Endodermal cell (in vitro differentiated cells): ENCODE data around the gene UGT2B15. TPM values are rescaled to one million over a fixed set of nuclear protein-coding genes. Genes with fewer than 3 reads are reported as not detected.
"Not testable (repeated sequence)": the region's sequence is repeated elsewhere in the genome, so short reads cannot be mapped to it uniquely, and the experiment has no call there.

Source experiments
- DNase-seq: peaks from one replicate; pipeline ENCODE4 v3.0.0-alpha.2; 2017
- H3K27ac ChIP-seq: 2 replicates; pipeline ENCODE4 v1.5.1; 2013; ENCODE audit warnings: mild to moderate bottlenecking, low read depth, low read length, moderate library complexity
- H3K27me3 ChIP-seq: 2 replicates; pipeline ENCODE4 v1.6.1; 2013; ENCODE audit warnings: mild to moderate bottlenecking, low read length, moderate library complexity; ENCODE audit not compliant: insufficient read depth, control insufficient read depth, poor library complexity, severe bottlenecking
- H3K36me3 ChIP-seq: 2 replicates; pipeline ENCODE4 v1.7.0; 2013; ENCODE audit warnings: mild to moderate bottlenecking, low read length, moderate library complexity; ENCODE audit not compliant: control insufficient read depth, insufficient read depth
- H3K4me1 ChIP-seq: one replicate; pipeline ENCODE4 v1.7.0; 2013; ENCODE audit warnings: low read length; ENCODE audit not compliant: control insufficient read depth, insufficient read depth
- H3K4me3 ChIP-seq: 2 replicates; pipeline ENCODE4 v1.5.1; 2013; ENCODE audit warnings: mild to moderate bottlenecking, low read length, moderate library complexity
- H3K9ac ChIP-seq: 2 replicates; pipeline ENCODE4 v1.6.1; 2013; ENCODE audit warnings: mild to moderate bottlenecking, low read length, moderate library complexity; ENCODE audit not compliant: poor library complexity, severe bottlenecking; ENCODE audit errors: extremely low read depth
- H3K9me3 ChIP-seq: 2 replicates; pipeline ENCODE4 v1.6.1; 2013; ENCODE audit warnings: mild to moderate bottlenecking, low read length, moderate library complexity; ENCODE audit not compliant: control insufficient read depth
- H3K27ac Mint-ChIP-seq: 2 replicates; pipeline ENCODE4 v1.8.0; 2020; ENCODE audit warnings: mixed read lengths
- H3K27me3 Mint-ChIP-seq: 2 replicates; pipeline ENCODE4 v1.8.0; 2021; ENCODE audit warnings: mild to moderate bottlenecking, mixed read lengths; ENCODE audit not compliant: insufficient read depth
- H3K36me3 Mint-ChIP-seq: 2 replicates; pipeline ENCODE4 v1.8.0; 2020; ENCODE audit warnings: low read depth, mixed read lengths
- H3K4me1 Mint-ChIP-seq: 2 replicates; pipeline ENCODE4 v1.8.0; 2020; ENCODE audit warnings: mixed read lengths
- H3K4me3 Mint-ChIP-seq: 2 replicates; pipeline ENCODE4 v1.8.0; 2020; ENCODE audit warnings: mild to moderate bottlenecking, moderate library complexity, mixed read lengths
- H3K9me3 Mint-ChIP-seq: 2 replicates; pipeline ENCODE4 v1.8.0; 2020; ENCODE audit warnings: mild to moderate bottlenecking, mixed read lengths
- WGBS, 2 experiments: methylation state at CpG; one replicate each; pipeline versions ENCODE4 v1.1.5 to v1.1.7; 2013; ENCODE audit warnings: missing lambda C conversion rate in 2 of 2, mixed read lengths in 1 of 2; ENCODE audit not compliant: insufficient coverage in 1 of 2, insufficient read length in 1 of 2; 5-methylcytosine and 5-hydroxymethylcytosine counted together
- long read RNA-seq, 4 experiments: library from polyadenylated mRNA in 2 of 4; library from RNA in 1 of 4; library from capped mRNA in 1 of 4; stranded (forward) in 3 of 4; unstranded in 1 of 4; transcript quantifications; one replicate each; pipeline ENCODE4 v2.0.0, GENCODE V29; 2020 to 2021; ENCODE audit warnings: inconsistent platforms in 1 of 4
- polyA plus RNA-seq, 2 experiments: library from polyadenylated mRNA; stranded (reverse); fragments of 50-300 nt; gene quantifications; one replicate each; pipeline ENCODE4 v1.2.3, GENCODE V29; 2013
- total RNA-seq, 2 donors: library from RNA; stranded (reverse); fragmentation: NEBNext Ultra II Directional in 1 of 2; extraction: Animal tissue kit (Norgen Biotek cat#: 25700) in 1 of 2; gene quantifications; 2 replicates in 1 of 2; 3 replicates in 1 of 2; pipeline ENCODE4 v1.2.1, GENCODE V29; 2021
- TF ChIP-seq, protein P1 (sequence below): fragments of 200-600 bp; sonication (generic); conservative IDR thresholded peaks from 2 replicates; pipeline ENCODE4 v1.5.0; 2021; ENCODE audit warnings: antibody characterized with exemption, mild to moderate bottlenecking

The UGT2B15 gene
- total RNA-seq: not detected
- not detected for polyA plus RNA-seq (2013, experiment 1 of 2)
- polyA plus RNA-seq (2013, experiment 2 of 2): not detected
- long read RNA-seq, experiment 1: 0 reads
- long read RNA-seq, experiment 2: 0 reads
- long read RNA-seq, experiment 3: 0 reads
- long read RNA-seq, experiment 4: 0 reads

DNA sequence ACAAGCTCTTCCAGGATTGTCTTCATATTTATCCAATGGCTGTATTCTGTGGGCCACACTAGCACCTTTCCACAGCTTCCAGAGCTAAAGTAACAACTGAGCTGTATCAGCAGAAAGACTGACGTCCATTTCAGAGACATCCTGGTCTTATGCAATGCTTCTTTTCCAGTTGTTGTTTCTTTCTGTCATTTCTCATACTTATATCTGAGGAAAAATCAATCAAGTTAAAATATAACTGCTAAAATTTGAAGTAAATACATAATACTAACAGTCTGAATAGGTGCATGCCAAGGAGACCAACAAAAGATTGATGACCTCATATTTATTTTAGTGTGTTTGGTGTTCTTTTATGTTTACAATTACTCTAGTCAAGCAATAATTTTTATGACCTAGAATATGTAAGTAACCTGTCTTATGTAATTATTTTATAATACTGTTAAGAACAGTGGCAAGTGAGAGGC lies at the start of gene UGT2B15:
Gene UGT2B15, minus strand, starts transcription at position 174 of the 461 bp plus-strand sequence. Its CDS starts 34 bp downstream, at position 140.
- not testable (repeated sequence) for H3K36me3 ChIP-seq, H3K4me3 Mint-ChIP-seq, H3K4me1 ChIP-seq, H3K9me3 ChIP-seq, H3K4me3 ChIP-seq, H3K36me3 Mint-ChIP-seq, H3K9ac ChIP-seq, H3K27me3 Mint-ChIP-seq, H3K27me3 ChIP-seq, H3K27ac ChIP-seq, DNase-seq, H3K4me1 Mint-ChIP-seq, H3K27ac Mint-ChIP-seq, H3K9me3 Mint-ChIP-seq
- WGBS, 2 experiments: 100% methylated on average over 1 of the region's 1 CpG; no CpG with 5 or more reads in 1 of the 2 experiments

DNA sequence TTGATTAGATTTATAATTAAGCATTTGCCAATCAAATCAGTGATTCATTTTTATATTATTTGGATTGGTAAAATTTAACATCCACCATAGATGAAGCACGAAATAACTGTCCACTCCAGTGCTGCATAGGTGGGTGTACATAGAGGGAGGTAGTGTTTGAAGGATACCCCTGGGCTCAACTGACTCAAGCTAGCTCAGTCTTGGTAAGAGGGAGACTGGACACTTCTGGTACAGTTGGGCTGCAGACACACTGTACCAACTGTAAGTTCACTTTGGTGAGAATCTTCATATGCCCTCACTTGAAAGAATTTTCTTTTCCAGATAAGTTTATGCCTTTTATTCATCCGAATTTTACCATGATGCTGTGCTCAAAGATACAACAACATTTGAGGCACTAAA lies 48.6 kb upstream of the UGT2B15 start:
- peaks cover 16% of the 10 kb centered on the region for H3K9me3 ChIP-seq
- peaks cover 5% of the 10 kb centered on the region for H3K4me1 ChIP-seq
- H3K36me3 Mint-ChIP-seq: peaks cover 2% of the 10 kb centered on the region
- H3K36me3 ChIP-seq: no peaks in the 10 kb centered on the region
- H3K4me3 ChIP-seq: no peak overlapping the region
- DNase-seq: no peak
- no peak overlapping the region for H3K9ac ChIP-seq
- H3K27me3 ChIP-seq: no peaks in the 10 kb centered on the region
- no peaks in the 10 kb centered on the region for H3K27me3 Mint-ChIP-seq
- H3K4me1 Mint-ChIP-seq: peaks cover 12% of the 10 kb centered on the region
- no peak overlapping the region for H3K27ac Mint-ChIP-seq
- TF ChIP-seq, protein P1, sequence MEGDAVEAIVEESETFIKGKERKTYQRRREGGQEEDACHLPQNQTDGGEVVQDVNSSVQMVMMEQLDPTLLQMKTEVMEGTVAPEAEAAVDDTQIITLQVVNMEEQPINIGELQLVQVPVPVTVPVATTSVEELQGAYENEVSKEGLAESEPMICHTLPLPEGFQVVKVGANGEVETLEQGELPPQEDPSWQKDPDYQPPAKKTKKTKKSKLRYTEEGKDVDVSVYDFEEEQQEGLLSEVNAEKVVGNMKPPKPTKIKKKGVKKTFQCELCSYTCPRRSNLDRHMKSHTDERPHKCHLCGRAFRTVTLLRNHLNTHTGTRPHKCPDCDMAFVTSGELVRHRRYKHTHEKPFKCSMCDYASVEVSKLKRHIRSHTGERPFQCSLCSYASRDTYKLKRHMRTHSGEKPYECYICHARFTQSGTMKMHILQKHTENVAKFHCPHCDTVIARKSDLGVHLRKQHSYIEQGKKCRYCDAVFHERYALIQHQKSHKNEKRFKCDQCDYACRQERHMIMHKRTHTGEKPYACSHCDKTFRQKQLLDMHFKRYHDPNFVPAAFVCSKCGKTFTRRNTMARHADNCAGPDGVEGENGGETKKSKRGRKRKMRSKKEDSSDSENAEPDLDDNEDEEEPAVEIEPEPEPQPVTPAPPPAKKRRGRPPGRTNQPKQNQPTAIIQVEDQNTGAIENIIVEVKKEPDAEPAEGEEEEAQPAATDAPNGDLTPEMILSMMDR: no peak
- no peak overlapping the region for H3K4me3 Mint-ChIP-seq
- H3K27ac ChIP-seq: no peak overlapping the region
- H3K9me3 Mint-ChIP-seq: peaks cover 17% of the 10 kb centered on the region
- 93% methylated on average over 2 of the region's 2 CpGs; no CpG with 5 or more reads in 1 of the 2 experiments for WGBS, 2 experiments

DNA sequence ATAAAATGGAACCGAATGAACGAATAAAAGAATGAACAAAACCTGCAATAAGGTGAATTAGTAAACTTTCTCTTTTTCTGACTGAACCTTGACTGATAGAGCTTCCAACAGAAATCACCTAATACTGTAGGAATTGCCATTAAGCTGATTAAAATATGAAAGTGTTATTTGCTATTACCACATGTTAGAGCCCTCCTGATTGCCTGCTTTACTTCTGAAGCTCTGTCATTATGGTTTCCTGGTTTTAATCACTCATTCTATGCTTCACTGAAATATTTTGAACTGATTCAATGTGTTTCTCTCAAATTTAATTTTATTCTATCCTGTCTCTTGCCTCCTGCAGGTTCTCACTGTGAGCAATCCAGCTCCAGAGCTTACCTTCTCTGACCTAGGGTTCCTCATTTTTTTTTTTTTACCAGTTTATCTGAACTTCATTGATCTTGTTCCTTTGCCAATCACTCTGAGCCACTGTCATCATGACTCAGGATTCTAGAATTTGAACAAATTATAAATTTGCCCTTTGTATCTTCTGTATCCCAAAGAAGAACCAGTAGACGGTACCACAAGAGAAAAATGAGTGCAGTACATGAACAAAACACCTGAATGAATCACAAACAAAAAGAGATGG lies 48.1 kb upstream of the UGT2B15 start:
- Mint-ChIP-seq H3K27me3 (no peaks in the 10 kb centered on the region), H3K27ac (no peak overlapping the region)

More for the DNA sequence above, 48.1 kb upstream of the UGT2B15 start:
- H3K4me1 ChIP-seq: peaks cover 5% of the 10 kb centered on the region
- no peaks in the 10 kb centered on the region for H3K27me3 ChIP-seq
- H3K4me3 Mint-ChIP-seq: no peak overlapping the region
- DNase-seq: no peak
- WGBS, 2 experiments: 94 to 100% methylated on average over 2 to 3 of the region's 3 CpGs
- no peak overlapping the region for H3K4me3 ChIP-seq
- peaks cover 12% of the 10 kb centered on the region for H3K4me1 Mint-ChIP-seq
- H3K36me3 Mint-ChIP-seq: peaks cover 2% of the 10 kb centered on the region
- no peak overlapping the region for H3K27ac ChIP-seq
- peaks cover 17% of the 10 kb centered on the region for H3K9me3 Mint-ChIP-seq
- H3K9ac ChIP-seq: no peak overlapping the region
- H3K9me3 ChIP-seq: peaks cover 16% of the 10 kb centered on the region
- no peaks in the 10 kb centered on the region for H3K36me3 ChIP-seq
- TF ChIP-seq, protein P1: no peak
